T-helper 2 cell treated with Interferon-gamma antibody and Interleukin-4, amounts not matched to agents 100 ng/mL and 5 ng/mL, for 36 hours (primary cell): ENCODE results near the gene HOXB6. TPM values are rescaled to one million over a fixed set of nuclear protein-coding genes. Genes with fewer than 3 reads are reported as not detected.

Experiments
- intact Hi-C: fragments of 100-400 bp; cut with micrococcal nuclease; formaldehyde crosslinking; loops from one replicate; pipeline ENCODE4 v1.15.1; 2023
- total RNA-seq: library from RNA; stranded (reverse); gene quantifications from 2 replicates; pipeline ENCODE4 v1.2.3, GENCODE V29; 2022

The HOXB6 gene
- total RNA-seq, 1 donor from 2014 or later: not detected

DNA sequence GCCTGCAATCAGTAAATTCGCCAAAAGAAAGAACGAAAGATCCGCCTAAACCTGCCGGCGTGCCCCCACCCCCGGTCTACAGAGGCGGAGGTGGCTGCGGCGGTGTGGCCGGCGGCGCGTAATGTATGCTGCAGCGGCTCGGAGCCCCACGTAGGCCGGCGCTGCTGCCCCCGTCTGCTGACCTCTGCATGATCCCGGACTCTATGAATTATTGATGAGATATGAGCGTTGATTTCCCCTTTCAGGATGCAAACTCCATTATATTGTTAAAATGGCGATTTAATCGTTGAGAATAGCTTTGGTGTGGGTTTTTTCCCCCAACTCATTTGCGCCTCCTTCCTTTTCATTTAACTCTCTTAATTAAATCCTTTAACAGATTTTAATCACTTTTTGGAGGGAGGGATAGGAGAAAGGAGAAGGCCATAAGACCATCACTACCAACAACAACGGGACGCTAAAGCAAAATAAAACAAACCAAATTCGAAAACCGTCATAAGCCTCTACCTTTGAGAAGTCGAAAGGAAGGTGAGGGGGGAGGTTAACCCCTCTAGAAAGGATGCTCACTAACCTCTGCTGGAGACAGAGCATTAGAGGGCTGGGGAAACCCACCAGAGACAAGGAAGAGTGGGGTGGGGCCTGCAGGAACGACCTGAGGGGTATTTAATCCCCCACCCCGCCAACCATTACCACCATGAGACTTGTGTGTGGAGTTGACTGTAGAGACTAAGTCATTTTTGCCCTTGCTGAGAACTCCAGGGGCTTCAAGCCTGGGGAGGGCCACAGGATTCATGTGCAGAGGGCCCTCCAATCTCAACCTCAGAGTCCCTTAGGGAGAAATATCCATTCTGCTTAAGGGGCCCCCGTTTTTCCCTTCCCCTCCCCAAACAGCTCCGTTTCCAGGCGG, 18.2 kb downstream of the HOXB6 start:
- intact Hi-C loops: loop anchor here (1.0 kb wide), 1 partner anchor 206 kb away; no protein-coding TSS in a partner anchor

DNA sequence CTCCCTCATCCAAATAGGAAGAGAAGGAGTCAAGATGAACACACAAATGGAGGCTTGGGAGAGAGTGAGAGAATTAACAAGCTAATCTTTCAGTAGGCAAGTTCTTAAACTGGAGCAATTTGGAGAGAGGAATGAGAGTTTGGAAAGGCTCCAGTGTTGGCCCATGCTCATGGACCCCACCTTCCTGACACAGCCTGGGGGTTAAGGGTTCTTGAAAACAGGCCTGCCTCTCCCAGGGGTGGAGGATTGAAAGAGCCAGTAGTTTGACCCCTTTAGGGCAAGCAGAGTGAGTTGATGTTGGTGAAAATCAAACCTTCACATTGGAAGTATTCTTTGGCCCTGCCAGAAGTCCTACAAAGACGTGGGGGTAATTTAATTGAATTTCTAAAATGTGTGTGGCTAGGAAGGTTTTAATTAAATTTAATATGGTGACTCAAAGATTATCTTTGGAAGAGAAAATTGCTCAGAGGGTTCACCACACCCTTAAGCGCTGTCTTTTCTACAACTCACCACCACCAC, 20.5 kb downstream of the HOXB6 start:
- intact Hi-C loops: no loop called here

DNA sequence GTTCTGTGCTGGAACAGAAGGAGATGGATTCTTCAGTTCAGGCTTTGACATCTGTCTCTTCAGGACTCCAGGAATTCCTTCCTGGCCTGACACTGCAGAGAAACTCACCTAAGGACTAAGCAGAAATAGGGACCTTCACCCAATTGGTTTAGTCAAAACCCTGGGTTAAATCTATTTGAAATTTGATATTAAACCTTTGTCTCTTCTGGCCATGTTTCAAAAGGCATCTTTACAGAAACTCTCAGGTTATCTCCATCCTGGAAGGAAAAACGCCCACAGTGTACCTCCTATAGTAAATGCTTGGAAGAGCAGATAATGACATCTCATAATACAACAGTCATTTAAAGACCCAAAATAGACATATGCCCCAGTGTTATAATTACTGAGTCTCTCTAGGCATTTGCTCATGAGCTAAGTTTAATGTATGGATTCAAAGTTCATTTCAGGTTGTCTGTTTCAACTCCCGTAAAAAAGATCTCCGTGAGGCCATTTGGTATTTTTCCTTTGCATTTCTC, 21.0 kb downstream of the HOXB6 start:
- intact Hi-C loops: no loop called here

DNA sequence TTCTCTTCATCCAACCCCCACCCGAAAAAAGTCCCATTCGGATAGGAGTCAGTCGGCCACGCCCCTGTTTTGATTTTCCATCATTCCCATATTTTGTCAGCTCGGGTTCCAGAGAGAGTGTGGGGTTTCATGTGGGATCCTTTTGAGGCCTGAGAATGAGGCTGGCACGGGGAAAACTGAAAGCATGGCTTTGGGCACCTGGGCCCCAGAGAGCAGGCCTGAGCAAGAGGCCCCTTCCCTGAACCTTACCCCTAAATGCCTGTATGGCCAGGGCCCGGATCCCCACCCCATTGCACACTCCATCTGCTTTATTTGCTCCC, 22.1 kb downstream of the HOXB6 start:
- intact Hi-C loops: no loop called here

DNA sequence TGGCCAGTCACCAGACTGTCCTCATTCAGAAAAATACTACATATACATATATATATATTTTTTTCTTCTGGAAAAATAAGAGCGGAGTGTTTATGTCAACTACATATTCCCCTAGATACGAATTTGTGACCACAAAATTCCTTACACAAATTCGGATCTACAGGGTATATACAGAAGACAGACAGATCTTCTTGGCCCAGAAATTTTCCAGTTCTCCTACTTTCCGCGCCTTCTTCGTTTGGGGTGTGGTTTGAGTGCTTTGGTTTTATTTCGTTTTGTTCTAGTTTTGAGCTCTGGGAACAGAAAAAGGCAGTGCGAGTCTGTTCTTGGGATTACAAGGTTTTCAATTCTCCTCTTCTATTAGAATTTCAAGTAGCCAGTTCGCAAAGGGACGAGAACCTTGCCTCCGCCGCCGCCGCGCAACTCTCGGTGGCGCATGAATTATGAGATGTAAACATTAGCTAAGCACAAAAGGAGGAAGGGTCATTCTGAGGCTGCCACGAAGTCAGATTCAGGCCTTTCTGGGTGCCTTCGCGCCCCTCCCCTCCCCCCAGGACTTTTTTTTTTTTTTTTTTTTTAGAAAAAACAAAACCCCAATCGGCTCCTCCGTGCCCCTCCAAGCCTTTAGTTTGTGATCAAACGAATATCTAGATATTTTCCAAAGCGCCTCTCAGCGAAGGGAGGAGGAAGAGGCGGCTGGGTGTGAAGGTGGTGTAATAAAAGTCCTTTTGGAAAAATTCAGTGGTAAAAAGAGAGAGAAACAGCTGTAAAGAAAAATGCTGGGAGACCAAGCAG, 24.8 kb downstream of the HOXB6 start:
- intact Hi-C loops: loop anchor here (2.0 kb wide), 2 partner anchors 37 to 69 kb away; no protein-coding TSS in a partner anchor

DNA sequence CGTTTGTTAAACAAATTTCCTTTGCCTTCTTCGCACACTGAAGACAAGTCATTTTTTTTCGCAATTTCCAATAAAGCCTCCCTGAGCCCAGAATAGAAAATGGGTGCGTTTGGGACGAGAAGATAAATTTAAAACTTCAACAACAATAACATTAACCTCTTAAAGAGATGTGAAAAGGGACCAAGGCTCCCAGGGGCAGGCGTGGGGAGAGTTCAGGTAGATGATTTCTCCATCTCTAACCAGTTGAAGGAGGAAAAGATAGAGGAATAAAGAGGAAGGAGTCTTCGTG, 25.4 kb downstream of the HOXB6 start:
- intact Hi-C loops: loop anchor here (2.0 kb wide), 2 partner anchors 37 to 69 kb away; no protein-coding TSS in a partner anchor

DNA sequence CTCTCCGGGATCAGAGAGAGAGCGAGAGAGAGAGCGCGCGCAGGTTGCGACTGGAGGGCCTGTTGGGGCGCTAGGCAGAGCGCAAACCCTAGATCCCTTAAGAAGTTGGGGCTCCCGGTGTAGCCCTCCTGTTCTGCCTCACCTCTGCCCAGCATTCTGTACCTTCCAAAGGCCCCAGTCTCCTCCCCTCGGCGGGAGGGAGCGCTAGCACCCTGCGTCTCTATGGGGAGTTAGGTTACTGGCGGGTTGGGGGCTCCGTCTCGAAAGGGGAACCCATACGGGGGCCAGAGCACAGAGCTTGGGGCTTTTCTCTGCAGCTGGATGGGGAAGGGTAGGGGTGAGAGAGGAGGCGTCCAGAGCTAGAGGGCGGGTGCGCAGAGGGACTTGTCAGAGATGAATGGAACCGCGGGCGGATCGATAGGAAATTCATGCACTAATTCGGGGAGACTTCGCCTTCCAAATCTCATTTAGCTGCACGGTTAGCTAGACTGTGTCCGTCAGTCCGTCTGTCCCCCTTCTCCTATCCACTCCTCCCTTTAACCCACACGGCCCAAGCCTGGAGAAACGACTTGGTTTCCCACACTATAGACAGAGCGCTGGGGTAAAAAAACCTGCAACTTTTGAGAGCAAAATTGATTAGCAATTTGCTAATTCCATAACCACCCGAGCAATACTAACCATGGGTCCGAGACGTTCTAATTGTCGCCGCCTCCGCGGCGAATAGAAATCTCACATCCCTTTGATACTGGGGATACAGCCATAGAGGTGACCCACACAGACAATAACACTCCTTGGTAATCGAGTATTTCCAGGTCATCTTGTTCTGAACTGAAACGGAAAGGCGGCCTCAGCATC, 25.9 kb downstream of the HOXB6 start:
- intact Hi-C loops: loop anchor here (2.0 kb wide), 2 partner anchors 36 to 68 kb away; no protein-coding TSS in a partner anchor

DNA sequence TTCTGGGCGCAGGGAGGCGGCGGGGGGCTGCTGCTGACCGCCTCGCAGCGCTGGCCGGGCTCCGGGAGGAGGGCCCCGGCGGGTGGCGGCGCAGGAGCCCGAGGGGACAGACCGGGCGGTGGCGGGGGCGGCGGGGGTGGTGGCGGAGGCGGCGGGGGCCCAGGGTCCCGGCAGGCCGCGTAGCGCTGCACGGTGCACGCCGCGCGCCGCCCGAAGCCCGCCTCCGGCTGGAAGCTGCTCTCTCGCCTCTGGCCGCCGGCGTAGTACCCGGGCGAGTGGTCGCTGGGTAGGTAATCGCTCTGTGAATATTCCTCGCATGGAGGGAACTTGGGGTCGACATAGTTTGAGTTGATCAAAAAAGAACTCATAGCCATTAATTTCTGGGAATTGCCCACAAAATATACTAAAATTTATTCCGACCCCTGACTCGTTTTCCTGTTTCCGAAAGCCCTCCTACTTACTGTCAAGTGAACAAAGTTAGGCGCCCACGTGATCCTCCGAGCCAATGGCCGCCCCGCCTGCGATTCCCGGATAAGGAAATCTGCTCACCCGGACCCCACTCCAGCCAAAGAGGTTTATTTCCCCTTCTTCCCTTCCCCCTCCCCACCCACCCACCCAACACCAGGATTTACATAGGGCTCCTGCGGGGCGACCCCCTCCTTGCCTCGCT, 26.7 kb downstream of the HOXB6 start, which contains the start of gene HOXB4:
Gene HOXB4, minus strand, starts transcription at position 405 of the 670 bp plus-strand sequence. Its CDS starts 31 bp downstream, at position 374.
- intact Hi-C loops: loop anchor here (2.0 kb wide), 2 partner anchors 35 to 67 kb away; no protein-coding TSS in a partner anchor

DNA sequence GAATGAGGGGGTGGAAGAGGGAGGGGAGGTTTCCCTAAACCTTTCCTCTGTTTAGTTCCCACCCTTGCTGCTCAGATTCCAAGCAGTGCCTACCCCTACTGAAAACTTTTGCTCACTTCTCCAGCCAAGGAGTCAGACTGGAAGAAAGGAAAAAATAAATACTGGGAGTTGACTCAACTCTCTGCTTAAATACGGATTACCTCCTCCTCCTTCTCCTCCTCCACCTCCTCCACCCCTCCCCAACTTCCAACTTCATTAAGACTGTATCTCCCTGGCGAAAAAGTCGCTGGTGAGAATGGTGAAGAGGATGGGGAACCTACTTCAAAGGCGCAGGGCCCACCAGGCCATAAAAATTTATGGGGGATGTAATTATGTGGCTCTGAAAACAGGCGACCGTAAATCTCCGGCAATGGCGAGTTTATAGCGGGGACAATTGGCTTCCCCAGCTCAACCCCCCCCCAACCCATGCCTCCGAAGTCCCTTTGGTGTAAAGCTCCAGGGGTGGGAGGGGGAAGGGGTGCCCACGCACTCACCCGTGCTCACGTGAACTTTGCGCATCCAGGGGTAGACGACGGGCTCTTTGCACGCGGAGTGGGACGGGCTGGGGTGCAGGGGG, 27.3 kb downstream of the HOXB6 start:
- intact Hi-C loops: no loop called here

DNA sequence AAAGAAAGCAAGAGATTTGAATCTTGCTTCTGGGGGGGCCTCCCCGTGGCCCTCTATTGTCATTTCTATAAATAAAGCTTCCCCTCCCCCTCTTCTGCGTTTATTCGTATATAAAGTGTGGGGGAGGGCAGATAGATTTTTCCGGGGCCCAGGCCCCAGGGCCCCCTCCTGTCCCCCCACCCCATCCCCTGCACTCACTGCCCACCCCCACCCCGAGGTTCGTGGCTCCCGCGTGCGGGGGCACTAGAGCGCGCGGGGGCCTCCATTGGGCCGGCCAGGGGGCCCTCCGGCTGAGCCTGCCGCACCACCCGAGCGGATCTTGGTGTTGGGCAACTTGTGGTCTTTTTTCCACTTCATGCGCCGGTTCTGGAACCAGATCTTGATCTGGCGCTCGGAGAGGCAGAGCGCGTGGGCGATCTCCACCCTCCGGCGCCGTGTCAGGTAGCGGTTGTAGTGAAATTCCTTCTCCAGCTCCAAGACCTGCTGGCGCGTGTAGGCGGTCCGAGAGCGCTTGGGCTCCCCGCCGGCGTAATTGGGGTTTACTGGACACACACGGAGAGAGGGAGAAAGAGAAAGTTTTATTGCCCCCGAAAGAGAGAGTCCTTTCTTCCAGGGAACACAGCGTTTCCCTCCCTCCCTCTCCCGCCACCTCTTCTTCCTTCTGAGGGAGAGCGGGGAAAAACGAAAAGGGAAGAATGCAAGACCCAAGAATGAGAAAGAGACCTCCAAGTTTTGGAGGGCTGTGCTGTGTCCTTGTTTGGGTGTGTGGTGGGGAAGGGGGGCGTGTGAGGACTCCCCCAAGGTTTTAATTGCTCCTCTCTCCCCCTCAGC, 28.1 kb downstream of the HOXB6 start:
- intact Hi-C loops: no loop called here

DNA sequence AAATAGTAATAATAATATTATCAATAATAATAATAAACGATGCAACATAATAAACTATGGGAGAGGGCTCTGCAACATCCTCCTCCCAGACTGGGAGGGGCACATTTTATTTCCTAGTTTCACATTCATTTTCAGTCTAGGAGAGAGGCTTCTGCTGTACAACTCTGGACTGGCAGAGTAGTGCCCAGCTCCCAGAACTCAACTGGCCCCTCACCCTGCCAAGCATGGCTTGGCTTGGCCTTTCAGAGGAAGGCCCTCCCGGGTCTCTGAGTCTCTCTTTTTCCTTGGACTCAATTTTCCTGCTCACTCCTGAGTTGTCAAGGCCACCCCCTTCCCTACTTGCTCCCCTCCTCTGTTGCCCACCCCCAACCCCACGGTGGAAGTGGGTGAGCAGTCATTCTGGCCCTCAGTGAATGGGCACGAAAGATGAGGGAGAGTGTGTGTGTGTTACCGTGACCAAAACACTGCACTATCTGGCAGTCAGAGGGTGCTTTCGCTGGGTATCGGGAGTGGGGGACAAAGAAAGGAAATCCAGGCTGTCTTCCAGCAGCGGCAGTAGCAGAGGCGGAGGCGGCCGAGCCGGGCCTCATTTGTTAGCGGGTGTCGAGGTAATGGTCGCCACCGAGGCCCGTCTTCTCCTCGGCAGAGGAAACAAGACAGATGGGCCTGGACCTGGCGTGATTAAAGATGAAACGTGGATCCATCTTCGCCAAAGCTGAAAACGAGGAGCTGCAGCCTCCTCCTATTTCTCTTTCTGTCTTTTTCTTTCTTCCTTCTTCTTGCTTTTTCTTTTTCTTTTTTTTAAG, 28.9 kb downstream of the HOXB6 start:
- intact Hi-C loops: no loop called here

DNA sequence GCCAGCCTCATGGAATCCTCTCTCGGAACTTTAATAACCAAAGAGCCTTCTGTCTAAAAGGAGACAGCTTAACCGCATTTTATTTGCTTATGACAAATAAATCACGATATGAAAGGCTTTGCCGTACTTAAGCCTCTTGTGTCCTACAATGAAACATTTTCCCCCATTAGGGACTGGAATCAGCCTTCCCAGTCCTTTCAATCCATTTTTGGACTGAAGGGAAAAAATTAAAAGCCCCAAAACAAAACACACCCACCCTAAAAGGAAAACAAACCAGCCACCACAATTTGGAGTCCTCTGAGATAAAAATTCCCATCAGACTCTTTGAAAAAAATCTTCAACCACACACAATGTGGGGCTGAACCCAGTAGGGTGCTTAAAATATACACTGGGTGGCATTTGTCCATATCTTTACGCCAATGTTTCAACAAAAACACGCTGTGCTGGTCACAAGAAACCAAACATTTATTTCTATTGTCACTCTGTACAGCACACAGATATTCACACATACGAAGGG, 29.7 kb downstream of the HOXB6 start:
- intact Hi-C loops: no loop called here

DNA sequence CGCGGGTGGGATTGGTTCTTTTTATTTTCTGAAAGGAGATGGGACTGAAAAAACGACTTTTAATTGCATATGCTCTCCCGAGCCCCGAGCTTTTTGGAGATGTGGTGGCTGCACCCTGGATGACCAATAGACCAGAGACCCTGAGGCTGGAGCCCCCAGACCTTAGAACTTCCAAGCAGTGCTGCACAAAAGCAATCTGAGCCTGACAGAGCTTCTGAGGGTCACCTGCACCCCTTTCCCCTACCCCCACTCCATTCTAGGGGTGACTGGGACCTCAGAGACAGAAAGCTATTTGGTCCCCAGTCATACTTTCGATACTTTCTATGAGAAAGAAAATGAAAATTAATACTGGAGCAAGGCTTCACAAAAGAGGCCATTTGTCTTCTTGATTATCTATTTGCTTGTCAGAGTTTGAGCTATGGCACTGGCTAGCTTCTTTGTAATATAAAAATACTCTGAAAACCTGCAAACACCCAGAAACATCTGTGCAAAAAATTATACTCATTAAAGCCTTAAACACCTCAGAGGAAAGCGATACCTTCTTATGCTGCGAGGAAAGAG, 30.2 kb downstream of the HOXB6 start:
- intact Hi-C loops: no loop called here

DNA sequence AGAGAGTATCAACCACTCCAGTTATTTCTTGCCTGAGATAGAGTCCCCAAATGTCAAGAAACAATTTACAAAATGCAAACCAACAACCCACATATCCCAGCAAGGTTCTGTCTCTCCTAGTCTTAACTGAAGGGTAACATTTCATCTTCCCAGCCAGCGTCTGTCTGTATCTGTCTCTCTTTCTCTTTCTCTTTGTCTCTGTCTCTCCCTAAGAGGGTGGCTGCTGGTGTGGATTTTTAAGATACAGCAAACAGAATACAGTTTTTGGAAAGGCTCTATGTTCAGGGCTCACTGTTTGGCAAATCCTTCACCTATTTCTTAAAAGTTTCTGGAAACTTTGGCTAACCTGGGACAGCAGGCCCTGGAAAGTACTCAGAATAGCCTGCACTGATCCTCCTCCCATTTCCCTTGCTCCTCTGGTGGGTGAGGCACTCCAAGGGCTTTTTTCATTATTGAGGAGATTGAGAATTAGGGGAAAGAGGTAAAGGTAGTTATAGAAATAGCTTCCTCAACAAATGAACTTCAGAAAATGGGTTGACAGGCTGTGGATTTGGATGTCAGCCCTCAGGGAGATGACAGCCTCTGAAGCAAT, 32.9 kb downstream of the HOXB6 start:
- intact Hi-C loops: no loop called here

DNA sequence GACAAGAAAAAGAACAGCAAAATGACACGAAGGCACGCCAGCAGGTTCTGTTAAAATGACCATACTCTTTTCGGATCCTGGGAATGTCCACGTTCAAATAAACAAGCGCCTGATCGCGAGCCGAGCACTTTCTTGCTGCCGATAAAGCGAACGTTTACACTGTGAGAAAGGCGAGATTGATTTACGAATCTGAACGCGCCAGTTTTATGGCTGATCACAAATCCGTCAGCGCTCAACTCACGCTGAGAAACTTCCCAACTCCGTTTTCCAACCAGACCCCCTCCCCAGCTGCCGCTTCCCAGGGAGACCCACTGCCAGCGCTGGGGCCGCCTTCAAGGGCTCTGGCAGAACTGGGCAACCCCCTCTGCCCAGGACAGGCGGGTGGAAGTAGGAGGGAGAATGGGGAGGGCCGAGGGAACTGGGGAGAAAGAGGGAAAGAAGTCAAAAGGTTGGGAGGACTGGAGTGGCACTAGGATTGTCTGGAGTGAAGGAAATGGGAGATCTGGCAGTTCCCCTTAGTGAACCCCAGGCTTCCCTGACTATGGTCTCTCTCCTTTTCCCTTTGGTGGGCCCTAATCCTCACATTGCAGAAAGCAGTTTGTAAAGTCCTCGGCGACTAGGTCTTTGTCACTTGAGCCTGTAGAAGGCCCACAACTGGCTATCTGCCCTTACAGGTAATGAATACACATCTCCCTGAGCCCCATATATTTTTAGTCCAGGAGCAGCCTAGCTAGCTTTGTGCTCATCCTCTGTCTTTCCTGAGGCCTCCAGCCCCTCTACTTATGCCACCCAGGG, 33.6 kb downstream of the HOXB6 start:
- intact Hi-C loops: no loop called here

DNA sequence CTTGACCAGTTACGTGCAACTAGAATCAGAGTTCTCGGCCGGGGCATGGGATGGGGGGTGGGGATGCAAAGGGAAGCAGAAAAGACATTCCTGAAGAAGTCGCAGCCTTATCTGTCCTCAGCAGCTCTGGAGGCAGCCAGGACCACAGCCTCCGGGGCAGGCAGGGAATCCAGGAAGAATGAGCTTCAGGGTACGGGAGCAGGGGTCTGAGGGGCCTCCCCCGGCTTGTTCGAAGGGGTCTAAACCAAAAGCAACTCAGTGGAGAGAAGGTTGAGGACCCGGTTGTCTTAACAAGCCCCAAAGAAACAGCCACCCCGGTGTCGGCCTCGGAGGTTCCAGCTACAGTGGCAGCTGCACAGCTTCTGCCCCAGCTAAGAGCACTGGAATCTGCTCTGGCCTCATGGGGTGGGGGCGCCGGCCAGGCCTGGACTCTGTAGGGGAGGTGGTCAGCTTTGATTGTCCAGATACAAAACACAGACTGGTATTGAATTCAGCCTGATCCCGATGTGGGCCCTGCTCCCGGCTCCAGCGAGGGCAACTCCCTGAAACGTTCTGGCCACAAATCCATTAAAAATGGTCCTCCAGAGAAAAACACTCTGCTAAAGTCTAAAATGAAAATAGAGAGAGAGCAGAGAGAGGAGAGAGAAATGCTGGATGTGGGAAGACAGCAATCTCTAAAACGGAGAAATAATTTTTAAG, 34.3 kb downstream of the HOXB6 start:
- intact Hi-C loops: no loop called here
